NCI-H1930 (cell line): Measurements from ENCODE around the gene C8A.

Experiments
- DNase-seq, 2 experiments: peaks; one replicate each; lab custom pipeline; 2025; lab: John Stamatoyannopoulos, UW

The C8A gene

DNA sequence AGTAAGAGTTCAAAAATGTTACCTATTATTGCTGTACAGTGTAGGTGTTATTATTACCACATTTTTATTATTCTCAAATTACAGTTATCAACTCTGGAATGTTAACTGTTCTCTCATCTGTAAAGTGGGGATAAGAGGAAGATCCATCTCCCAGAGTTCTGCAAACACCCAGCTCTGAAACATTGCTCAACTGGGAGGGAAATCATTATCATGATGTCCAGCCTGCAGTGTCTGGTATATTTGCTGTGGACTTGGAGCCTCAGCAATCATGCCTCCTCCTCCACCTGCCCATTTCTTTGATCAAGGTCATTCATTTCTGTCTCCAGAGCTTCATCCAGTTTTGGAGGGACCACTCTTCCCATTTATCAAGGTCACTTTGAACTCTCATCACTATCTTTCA lies 39.4 kb downstream of the C8A start:
- no peak for DNase-seq

DNA sequence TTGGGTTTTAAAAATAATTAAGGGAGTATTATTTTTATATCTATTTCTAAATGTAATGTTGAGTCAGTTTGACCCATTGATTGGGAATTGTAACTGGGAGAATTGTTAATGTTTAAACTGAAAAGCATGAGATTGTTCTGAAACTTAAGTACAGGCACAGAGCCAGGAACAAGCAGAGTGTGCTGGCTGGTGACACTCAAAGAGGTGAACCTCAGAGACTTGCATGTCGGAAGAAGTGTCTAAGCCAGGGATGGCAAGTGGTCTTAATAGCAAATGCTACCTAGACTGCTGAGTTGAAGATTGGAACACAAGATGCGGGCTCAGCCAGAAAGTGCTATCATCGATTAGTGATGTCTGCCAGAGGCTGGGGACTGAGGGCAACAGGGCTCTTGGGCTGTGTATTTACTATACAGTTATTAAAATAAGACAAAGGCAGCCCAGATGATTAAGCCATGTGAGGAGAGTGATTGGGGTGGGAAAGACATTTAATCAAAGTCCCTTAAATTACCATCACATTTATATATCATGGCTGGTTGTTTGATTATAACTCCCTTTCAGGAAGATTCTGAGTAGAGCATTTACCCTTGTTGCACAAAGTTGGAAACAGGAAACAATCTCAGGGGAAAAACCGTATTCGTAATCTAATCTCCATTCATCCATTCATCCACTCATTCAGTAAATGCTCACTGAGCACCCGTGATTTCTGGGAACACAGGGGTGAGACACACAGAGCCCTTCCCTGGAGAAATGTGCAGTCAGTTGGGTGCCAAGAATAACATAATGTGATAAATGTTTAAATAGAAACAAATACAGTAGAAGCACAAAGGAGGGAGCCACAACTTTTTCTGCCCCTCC lies 42.8 kb downstream of the C8A start:
- no peak for DNase-seq

DNA sequence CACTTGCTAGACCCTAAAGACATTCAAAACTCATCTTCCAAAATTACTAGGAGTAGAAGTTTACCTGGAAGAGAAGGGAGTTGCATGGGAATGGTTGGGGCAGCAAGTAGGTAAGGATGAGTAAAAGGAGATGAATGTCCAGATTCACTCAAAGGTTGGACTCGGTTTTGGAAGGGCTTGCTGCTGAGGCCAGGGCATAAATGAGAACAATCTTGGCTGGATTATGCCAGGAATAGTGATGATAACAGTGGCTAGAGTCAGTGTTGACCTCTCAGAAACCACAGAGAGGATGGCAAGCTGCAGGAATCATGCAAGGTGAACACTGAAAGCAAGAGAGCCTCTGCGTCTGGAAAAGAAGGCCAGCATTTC lies 43.4 kb downstream of the C8A start:
- DNase-seq, result no peak

DNA sequence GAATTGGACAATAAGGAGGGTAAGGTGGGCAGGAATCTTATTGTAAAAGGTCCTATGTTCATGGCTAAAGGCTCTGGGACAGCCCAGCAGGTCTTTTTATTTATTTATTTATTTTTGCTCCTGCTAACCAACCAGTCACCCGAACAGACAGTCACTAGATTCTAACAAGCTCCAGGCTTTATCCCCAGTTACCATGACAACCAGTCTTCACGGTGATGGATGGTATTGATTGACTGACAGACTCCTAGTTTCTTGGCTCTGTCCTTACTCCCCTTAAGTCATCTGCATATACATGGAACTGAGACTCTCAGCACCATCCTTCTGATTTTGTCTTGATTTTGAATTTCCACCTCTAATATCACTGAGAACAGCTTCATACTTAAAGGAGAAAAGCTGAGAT lies 44.3 kb downstream of the C8A start:
- no peak for DNase-seq

DNA sequence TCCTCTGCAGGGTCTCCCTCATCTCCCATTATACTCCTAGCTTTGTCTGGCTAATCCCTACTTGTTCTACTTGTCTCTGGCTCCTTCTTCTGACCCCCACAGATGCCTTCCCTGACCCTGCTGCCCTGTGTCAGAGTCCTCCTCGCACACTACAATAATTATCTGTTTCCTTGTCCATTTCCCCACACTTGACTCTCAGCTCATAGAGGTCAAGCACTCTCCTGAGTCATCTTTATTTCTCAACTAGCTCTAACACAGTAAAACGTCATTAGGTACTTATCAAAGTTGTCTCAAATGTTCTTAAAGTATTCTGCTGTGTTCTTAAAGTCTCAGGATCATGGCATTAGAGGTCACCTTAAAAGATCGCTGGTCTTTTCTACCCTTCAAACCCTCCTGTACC lies 47.1 kb downstream of the C8A start:
- DNase-seq, result no peak

DNA sequence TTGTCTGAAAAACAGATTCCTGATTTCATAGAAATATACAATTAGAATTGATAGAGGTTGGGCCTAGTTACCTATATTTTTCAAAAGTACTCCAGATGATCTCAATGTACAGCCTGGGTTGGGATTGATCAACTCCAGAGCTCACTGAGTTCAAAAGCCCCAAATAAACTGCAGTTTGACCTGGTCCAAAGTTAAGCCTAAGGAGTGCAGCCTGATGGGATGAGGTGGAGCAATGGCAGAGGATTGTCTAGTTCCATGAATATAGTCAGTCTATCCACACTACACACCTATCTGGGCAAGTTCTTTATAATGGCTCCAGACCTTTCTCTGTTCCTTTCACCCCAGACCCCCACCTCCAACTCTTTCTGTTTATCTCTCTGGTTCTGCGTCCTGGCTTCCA lies 49.2 kb downstream of the C8A start:
- DNase-seq, result no peak

DNA sequence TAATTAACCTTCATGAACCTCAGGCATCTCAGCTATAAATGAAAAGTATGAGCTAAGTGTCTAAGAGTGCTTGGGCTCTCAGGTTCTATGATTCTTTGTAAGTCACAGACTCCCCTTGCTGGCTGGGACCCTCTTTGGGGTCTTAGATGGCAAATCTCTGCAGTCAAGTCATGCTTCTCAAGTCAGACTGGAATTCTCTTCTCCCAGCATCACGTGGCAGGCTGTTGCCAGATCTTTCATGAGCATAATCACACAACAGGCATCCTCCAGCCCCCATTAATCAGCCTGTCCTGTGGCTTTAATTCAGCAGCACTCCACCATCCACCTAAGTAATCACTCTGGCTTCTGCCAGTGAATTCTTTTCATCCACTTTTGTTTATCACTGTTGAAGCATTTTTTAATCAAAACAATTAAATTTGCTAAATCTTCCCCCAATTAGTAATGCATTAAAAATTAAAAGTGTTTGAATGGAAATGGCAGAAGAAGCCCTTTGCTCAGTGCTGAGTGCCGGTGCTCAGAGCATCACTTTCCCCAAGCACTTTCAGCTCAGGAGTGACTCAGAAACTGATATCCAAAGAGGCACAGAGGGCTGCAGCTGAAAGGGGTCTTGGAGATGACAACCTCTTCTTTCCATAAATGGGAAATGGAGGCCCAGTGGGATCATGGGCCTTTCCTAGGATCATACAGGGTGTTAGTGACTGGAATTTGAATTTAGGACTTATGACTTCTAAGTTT lies 50.2 kb downstream of the C8A start:
- no peak for DNase-seq

DNA sequence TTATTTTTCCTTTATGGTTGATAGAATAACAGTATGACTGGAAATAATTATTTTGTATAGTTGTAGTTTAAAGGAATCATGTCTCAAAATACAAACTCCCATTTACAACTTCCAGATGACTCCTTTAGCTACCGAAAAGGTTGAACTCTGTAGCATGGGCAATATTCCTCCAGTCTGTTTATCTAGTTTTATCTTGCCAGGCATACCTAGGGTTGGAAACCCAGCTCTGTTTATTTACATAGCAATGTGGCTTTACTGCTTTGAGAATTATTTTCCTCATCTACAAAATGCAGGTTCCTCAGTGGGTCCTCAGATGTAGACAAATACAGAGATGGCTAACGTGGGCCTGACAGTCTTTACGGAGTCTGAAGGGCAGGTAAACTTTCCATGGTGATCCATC lies 51.1 kb downstream of the C8A start:
- DNase-seq, result no peak

DNA sequence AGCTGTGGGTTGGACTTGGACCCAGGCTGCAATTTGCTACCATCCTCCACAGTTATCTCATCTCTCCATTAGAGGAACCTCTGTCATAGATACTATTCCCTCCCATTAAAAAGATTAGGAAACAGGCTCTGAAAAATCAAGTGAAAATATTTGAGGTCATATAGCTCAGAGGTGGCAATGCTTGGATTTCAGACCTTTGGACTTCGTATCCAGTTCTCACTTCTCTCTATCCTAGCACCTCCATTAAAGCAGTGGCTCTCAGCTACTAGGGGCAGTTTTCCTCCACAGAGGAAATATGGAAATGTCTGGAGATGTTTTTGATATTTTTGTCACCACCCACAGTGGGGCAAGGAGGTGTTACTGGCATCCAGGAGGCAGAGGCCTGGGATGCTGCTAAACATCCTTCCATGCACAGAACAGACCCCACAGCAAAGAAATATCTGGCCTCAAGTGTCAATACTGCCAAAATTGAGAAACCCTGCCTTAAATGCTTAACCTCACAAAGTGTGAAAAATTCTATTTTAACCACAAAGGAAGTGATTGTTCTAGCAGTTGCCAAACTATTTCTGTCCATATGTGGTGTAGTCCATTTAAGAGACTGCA lies 54.1 kb downstream of the C8A start:
- DNase-seq, result no peak

DNA sequence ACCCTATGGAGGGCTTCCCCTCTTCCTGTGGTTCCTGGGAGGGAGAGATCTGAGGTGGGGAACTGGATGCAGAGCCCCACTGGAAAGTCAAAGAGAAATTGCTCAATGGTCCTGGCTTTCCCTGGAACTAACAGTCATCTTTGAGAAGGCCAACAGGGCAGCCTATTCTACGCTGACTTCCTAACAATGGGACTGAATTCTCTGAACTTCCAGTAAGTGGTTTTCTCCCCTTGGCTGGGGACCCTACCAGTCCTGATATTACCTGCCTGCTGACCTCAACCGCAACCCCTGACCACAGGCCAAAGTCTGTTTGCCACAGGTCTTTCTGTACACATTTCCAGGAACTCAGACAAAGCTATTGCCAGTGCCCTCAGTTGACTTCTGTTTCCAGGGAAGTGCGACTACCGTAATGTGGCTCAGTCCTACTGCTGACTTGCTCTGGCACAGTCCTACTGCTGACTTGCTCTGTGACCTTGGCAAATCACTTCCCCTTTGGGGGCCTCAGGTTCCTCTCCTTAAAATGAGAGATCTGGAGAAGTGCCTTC lies 55.9 kb downstream of the C8A start:
- no peak for DNase-seq

DNA sequence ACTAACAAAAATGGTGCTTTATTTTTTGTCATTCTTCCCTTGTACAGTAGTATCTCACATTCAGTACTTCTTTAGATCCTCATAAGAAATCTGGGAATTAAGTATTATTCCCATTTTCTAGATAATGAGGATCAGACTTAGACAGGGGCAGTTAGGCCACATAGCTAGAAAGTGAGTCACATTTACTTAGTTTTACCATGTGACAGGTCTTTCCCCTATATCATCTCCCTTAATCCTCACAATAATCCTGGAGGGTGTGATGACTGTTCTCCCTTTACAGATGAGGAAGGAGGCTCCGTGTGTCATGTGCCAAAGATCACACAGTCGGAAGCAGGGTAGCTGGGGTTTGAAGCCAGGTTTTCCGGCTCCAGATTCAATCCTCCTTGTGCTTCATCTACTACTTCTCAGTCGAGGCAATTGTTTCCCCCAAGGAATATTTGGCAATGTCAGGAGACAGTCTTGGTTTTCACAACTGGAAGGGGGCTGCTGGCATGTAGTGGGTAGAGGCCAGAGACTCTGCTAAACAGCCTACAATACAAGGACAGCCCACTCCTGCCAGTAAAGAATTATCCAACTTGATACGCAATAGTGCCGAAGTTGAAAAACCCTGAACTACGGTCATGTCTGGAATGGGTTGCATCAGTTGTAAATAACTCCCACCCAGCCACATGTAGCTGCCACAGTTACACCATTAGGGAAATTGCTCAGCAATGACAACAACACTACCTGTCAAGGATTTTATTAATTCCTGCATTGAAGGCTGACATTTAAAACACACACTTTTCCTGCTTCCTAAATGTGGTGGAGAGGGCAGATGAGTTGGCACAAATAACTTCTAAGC lies 56.7 kb downstream of the C8A start:
- DNase-seq, result no peak

DNA sequence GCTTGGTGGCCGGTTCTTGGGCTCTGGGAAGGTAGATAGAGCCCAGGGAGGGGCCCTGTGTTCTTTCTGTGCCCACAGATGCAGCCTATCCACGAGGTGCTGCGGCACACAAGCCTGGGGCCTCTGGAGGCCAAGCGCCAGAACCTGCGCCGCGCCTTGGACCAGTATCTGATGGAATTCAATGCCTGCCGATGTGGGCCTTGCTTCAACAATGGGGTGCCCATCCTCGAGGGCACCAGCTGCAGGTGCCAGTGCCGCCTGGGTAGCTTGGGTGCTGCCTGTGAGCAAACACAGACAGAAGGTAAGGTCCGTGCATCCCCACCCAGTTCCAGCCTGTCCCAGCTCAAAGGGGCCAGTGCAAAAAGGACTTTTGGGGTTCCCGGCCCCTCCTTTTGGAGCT lies 57.7 kb downstream of the C8A start:
- DNase-seq, result no peak

DNA sequence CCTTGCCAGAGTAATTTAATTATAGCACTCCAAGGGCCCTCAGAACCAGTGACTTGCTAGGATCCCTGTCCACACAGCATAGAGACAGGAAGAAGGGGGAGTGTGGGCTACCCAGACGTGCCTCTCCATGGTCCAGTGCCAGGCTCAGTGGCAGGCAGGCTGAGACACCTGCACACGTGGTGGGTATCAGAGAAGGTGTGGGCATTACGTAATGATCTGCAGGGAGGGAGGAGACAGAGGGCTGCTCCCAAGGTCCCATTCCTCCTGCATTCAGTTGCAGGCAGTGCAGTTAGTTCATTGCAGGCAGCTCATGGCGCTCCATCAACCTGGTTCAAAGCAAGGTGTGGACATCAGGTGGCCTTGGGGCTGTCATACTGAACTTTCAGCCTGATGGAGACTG lies 61.4 kb downstream of the C8A start:
- DNase-seq, result no peak

DNA sequence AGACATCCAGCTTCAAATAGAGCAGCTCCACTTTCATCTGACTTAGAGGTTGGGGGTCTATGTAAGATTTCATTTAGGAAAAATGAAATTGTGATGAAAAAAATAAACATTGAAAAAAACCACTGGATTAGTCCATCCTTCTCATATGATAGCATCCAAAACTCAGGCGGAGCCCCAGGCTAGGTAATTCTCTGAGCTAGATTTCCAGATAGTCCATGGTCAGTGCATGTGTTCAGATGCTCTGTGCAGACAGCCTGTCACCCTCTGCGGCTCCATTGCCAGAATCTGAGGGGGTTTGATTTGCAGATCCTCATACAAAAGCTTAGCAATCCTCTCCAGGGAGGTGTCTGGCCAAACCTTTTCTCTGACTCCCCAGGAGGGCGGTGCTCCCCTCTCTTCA lies 62.0 kb downstream of the C8A start:
- DNase-seq, result no peak

DNA sequence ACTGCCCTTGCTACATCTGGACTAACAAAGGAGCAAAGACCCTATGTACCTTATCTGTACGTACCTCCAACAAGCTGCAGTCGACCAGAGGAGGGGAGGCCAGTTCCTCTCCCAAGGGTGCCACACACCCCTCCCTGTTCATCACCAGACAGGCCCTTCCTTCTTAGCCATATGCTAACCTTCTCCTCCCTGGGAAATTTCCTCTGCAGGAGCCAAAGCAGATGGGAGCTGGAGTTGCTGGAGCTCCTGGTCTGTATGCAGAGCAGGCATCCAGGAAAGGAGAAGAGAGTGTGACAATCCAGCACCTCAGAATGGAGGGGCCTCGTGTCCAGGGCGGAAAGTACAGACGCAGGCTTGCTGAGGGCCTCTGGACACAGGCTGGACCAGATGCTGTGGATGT lies 62.8 kb downstream of the C8A start:
- DNase-seq, result no peak

DNA sequence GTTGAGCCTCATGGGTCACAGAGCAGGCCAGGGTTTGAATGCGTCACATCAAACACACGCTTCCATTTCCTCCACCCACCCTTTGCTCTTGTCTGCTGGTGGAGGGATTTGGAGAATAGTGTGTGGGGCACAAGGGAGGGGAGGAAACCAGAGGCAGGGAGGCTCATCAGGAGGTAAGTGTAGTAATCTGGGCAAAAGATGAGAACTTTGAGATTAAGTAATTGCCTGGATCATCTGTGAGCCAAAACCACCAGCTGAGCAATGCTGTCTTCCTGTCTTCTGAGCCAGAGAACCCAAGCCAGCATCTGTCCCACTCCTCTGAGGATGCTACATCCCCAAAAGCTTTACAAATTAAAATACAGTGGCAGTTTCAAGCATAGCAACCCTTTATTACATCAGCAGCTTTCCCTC lies 66.0 kb downstream of the C8A start:
- DNase-seq, result no peak

DNA sequence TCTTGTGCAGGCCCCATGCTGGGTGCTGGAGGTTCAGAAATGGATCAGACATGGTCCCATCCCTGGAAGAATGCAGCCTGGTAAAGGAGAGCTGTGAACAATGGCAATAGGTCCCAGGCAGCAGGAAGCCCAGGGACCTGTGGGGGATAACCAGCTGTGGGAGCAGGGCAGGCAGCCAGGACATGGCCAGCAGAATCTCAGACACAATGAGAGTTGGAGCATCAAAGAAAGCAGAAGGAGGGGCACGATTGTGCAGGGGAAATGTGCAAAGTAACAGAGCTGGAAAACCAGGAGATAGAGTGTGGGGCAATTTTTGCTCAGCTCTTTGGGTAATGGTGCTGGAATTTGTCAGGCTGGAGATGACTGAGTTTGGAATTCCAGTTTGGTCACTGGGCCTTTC lies 66.9 kb downstream of the C8A start:
- DNase-seq, result no peak

DNA sequence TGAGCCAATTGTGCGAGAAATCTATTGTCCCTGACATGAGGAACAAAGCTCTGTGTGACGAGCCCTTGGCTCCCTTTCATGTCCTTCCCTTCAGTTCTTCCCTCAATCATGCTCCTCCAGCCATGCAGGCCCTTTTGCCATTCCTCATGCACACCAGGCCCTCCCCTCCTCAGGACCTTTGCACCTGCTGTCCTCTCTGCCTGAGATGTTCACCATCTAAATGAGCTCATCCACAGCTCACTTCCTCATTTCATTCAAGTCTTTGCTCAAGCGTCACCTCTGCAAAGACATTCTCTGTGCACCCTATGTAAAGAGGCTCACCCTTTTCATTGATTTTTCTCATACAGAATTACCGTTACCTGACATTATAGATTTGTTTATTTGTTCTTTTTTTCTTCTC lies 67.5 kb downstream of the C8A start:
- DNase-seq, result no peak

DNA sequence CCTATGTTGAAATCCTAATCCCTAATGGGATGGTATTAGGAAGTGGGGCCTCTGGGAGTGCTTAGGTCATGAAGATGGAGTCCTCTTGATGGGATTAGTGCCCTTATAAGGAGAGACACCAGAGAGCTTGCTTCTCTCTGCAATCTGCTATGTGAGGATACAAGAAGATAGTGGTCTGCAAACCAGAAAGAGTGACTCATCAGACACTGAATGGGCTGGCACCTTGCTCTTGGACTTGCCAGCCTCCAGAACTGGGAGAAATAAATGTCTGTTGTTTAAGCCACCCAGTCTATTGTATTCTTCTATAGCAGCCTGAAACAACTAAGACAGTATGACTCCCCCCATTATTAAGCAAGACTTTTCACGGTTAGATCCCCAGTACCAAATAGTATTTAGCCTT lies 67.9 kb downstream of the C8A start:
- no peak for DNase-seq

DNA sequence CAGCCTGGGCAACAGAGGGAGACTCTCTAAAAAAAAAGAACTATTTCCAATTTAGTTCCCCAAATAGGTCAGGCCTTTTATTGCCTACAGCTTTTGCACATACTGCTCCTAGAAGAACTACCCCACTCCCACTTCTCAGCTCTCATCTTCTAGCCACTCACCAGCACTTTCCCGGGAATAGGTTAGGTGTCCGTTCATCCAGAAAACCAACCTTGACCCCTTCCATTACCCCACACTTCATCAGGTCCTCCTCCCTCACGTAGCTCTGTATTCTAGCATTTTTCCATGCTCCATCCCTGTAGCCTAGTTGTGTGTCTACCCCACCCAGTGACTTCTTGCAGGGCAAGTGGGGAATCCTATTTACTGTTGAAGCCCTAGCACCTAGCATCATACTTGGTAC lies 68.6 kb downstream of the C8A start:
- no peak for DNase-seq

DNA sequence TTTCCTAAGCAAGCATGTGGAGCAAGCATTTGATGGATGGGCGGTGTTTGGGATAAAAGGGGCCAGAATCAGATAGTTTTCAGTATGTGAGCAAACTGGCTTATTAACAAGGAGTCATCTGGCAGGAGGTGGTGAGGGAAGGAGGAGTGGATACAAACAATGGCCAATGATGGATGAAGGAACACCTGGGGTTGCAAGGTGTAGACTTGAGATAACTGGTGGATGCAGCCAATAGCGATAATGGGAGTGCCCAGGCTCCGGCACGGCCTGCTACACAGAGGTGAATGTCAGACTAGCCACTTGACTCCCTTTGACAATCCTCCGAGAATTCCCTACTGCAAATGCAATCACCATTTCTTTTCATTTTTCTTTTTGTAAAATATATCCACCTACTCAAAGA lies 69.5 kb downstream of the C8A start:
- DNase-seq, result no peak

DNA sequence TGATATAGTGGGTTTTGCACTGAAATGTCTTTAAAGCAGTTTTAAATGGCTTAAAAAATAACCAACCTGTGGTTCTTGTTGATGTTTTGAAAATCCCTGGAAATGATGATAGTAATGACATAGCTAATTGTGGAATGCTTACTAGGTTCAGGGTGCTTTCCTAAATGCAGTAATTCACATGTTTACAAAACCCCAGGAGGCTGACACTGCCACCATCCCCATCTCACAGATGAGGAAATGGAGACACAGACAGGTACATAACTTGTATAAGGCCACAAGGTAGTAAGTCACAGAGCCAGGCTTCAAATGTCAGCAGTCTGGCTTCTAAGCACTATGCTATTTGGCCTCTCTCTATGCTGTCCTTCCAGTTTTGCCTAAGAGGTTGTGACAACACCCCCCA lies 70.6 kb downstream of the C8A start:
- DNase-seq, result no peak
